ENCODE results near the gene DYNLT3.

Gene DYNLT3

GRCh38 chrX:37846934-37847732 is at the start of gene DYNLT3:
Gene DYNLT3, minus strand, starts transcription at chrX:37847571. Its CDS starts 61 bp downstream, at chrX:37847510.
- peak; percentile 66 for DNase-seq

GRCh38 chrX:37896511-37896890 is 49.1 kb upstream of the DYNLT3 start:
- DNase-seq = no peak

DNA sequence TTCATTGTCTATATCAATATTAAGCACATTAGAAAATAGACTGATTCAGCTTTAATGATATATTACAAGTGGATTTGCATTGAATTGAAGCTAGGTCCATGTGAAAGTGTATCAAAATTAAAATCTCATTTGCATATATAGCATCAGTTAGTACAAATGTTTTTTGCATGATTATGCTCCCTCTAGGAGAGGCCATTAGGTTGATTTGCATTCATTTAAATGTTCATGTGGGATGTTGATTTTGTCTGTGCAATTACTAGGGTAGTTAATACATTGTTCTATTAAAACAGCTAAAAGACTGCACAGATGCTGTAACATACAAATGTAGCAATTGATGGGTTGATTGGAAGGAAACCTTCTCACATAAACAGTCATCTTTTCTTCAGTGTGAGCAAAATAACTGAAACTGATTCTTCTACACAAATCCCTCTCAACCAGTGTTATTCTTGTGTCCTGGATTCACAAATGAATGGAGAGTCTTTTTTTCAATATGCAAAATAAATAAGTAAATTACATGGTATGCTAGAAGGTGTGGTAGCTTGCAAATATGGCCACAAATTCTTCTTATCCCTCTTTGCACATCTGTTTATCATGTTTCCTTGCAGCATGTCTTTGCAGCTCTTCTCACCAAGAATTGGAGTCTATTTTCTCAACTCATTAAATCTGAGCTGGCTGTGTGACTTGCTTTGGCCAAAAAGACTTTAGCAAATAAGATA is 48.6 kb upstream of the DYNLT3 start:
- DNase-seq = no peak

DNA sequence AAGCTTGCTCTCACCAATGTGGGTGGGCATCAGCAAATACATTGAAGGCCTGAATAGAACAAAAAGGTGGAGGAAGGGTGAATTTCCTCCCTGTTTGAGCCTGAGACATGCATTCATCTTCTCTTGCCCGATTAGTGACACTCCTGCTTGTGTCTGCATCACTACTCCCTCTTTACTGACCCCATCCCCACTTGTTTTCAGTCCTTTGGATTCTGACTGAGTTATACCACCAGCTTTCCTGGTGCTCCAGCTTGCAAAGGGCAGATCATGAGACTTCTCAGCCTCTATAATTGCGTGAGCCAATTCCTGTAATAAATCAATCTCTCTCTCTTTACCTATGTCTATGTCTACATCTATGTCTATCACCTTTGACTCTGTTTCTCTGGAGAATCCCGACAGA is 47.4 kb upstream of the DYNLT3 start:
- no peak for DNase-seq

DNA sequence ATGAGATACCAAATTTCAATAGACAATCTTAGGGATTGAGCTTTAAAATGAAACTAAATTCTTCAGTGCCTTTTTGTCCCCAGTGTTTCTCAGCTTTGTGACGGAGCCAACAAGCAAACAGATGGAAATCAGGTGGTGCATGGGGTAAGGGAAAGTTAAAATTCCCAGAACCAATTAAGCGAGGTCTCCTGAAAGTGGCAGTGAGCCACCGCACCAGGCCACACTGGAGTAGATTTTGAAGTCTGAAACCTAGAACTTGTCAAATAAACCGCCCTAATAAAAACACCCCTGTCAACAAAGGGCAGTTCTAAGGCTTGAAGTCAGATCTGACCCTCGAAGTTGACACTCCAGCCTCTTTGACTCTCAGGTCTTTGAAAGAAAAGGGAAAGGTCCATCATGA is 40.6 kb upstream of the DYNLT3 start:
- no peak for DNase-seq

DNA sequence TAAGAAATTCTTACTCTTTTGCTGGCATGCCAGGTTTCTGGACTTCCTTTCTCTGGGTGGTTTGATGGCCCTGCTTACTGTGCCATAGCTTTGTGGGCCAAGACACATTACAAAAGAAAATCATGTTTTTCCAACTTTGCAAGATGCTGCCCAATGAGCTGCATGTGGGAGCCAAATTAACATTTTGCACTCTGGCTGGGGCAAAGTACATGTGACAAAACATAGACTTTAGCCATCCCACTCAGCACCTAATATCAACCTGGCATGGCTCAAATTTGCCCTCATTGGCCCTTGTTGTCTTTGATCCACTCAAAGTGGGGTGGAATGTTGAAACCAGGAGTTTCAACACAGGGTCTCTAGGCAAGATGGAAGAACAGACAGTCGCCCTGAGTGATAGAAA is 40.0 kb upstream of the DYNLT3 start:
- no peak for DNase-seq

- no peak for DNase-seq
These were observed 35.8 kb upstream of the DYNLT3 start for GRCh38 chrX:37883196-37883595.

DNA sequence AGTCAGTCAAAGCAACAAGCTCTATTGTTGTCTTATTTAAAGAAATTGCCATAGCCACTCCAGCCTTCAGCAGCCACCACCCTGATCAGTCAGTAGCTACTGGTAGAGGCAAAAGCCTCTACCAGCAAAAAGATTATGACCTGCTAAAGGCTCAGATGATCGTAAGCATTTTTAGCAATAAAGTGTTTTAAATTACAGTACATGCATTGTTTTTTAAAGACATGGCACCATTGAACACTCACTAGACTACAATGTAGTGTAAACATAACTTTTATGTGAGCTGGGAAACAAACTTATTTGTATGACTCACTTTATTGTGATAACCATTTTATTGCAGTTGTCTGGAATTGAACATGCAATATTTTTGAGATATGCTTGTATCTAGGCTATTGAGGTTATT is 32.3 kb upstream of the DYNLT3 start:
- no peak for DNase-seq

DNA sequence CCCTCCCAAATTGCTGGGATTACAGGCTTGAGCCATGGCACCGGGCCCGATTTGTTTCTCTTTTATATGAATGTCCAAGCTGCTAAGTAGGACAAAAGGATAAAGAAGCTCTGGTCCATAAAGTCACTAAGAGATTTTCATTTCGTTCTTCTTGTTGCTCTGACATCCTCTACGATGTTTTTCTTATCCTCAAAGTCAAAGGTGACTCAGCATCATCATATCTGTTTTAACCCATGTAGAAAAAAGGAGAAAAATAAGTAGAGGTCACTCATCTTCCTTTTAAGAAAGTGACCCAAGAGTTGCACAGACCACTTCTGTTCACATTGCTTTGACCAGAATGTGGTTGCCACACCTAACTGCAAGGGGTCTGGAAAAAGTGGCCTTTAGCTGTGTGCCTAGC is 29.3 kb upstream of the DYNLT3 start:
- DNase-seq = no peak

GRCh38 chrX:37875675-37876074 is 28.3 kb upstream of the DYNLT3 start:
- DNase-seq = no peak

- no peak for DNase-seq
These were observed 25.8 kb upstream of the DYNLT3 start for GRCh38 chrX:37873220-37873619.

GRCh38 chrX:37872303-37872655 is 24.9 kb upstream of the DYNLT3 start:
- DNase-seq = no peak

- DNase-seq = no peak
These were observed 24.4 kb upstream of the DYNLT3 start for GRCh38 chrX:37871626-37872302.

DNA sequence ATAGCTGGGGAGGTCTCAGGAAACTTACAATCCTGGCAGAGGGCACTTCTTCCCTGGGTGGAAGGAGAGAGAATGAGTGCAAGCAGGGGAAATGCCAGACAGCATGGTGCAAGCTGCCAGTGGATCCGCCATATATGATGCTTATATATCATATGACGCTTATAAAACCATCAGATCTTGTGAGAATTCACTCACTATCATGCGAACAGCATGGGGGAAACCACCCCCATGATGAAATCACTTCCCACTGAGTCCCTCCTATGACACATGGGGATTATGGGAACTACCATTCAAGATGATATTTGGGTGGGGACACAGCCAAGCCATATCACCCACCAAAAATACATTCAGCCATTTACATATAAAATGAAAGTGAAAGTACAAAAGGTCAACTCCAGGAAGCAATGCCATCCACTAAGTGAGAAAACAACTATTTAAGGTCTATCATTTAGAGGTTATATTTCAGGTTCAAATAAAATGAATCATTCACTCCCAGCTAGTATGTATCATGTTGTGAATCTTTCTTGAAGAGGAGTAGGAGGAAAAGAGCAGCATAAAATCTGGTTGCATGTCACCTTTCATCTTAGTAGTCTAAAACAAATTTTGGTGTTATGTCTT is 20.3 kb upstream of the DYNLT3 start:
- no peak for DNase-seq

DNA sequence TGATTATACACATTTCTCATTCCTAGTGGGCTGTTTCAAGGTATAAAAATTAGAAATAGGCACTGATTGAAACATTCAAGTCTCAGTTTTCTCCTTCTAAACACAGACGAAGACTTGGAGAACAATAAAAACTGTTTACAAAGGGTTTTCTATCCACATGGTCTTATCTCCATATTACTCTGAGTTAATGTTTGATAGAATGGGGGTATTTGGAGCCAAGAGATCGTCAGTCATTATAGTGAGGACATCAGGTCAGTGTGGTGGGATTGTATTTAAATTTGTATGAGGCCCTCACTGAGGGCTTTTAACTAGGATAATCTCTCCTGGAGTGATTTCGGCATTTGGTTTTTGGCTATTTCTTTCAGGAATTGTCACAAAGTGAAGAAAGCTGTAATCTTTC is 16.4 kb upstream of the DYNLT3 start:
- DNase-seq = no peak

DNA sequence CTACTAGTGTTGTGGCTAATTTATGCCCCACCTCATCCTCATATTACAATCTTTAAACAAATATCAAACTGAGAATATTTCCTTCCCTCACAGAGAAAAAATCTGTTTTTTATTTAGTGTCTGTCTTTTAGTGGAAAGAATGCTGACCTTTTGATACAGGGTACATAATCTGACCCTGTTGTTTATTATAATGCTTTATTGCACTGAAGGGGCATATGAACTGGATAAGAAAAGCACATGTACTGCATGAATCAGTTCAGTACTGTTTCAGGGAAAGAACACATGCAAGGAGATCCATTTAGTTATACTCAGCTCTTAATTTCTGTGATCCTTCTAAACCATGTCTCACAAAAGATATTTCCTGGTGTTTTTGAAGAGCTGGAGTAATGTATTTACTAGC is 15.5 kb upstream of the DYNLT3 start:
- DNase-seq = no peak

DNA sequence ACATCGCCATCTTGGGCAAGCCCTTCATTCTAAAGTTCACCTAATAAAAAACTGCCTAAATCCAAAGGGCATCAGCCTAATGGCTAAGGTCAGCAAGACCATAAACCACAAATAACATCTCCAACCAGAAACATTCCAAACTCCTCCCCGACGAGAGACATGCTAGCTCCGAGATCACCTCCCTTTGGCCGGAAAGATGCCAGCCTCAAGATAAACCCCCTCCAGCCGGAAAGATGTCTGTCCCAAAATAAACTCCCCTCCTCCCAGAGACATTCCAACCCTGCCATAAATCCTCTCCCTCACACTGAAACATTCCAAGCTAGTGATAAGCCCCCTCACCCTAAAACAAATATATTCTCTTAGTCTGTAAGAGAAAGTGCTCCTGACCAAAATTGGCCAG is 13.3 kb upstream of the DYNLT3 start:
- DNase-seq = no peak

DNA sequence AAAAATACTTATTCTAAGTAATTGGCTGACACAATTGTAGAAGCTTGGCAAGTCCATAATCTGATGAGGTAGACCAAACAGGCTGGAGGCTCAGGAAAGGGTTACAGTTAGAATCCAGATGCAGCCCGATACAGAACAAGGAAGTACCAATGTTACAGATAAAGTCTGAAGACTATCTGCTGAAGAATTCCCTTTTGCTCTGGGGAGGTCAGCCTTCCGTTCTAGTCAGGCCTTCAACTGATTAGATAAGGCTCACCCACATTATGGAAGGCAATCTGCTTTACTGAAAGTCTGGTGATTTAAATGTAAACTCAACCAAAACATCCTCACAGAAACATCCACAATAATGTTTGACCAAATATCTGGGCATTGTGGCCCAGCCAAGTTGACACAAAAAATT is 7.4 kb upstream of the DYNLT3 start:
- DNase-seq = no peak

DNA sequence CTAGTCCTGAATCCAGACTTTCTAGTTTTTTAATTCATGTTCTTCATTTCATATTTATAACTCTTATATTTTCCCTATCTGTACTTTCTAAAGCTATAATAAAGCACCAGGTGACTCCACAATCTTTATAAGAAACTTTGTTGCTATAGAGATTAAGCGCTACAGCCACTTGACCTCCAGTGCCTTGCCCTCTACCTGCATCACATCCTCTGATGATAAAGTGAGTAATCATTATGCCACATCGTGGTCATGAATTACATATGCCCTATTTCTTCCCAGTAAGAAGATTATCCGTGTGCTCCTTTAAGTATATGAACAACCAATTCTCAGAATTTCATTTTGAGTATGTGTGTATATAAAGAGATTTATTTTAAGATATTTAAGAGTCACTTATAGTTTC is 6.8 kb upstream of the DYNLT3 start:
- no peak for DNase-seq

GRCh38 chrX:37847733-37848197 is 394 bp upstream of the DYNLT3 start:
- no peak for DNase-seq

- no peak for DNase-seq
These were observed 825 bp downstream of the DYNLT3 start for GRCh38 chrX:37846558-37846933.

- no peak for DNase-seq
These were observed 1.2 kb downstream of the DYNLT3 start for GRCh38 chrX:37846141-37846540.

GRCh38 chrX:37844622-37845021 is 2.7 kb downstream of the DYNLT3 start:
- DNase-seq = no peak

DNA sequence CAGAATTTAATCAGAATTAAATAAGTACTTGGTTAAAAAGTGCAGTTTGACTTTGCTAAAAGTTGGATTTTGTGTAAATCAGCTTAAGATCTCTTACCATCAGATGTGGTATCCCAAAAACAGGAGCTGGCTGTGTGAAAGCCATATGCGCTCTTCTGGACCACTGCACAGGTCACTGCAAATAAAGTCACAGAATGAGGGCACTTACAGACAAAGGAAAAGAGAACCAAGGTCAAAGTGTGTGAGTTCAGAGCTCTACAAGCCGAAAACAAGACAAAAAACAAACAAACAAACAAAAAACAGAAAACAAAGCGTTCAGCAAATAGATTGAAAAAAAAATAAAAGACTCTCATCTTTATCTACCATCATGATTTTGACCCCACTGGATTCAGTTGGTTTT is 6.4 kb downstream of the DYNLT3 start:
- DNase-seq = no peak

All from SHP77 treated with DMSO at 0.1 percent for 48 hours (cell line).